NCI-H748 treated with DMSO at 0.1 percent for 48 hours (cell line): ENCODE results near the gene PORCN.

Experiments used
- DNase-seq: peaks from one replicate; lab custom pipeline; 2025; lab: John Stamatoyannopoulos, UW

The PORCN gene

DNA sequence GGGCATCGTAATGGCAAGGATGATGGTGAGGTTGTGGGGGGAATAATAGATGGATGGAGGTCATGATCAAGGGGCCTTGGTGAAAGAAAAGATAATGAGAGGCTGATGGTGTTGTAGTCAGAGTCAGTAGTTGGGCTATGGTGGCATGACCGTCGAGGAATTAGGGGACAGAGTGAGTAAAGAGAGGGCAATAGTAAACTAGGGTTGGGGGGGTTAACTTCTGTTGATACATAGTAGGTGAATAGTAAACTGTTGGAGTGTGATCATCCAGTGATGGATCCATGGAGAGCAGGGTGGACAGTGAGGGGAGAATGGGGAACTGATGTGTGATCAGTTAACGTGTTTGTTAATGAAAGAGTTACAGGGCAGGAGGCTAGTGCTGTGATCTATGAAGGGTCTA is 31.9 kb upstream of the PORCN start:
- no peak for DNase-seq

DNA sequence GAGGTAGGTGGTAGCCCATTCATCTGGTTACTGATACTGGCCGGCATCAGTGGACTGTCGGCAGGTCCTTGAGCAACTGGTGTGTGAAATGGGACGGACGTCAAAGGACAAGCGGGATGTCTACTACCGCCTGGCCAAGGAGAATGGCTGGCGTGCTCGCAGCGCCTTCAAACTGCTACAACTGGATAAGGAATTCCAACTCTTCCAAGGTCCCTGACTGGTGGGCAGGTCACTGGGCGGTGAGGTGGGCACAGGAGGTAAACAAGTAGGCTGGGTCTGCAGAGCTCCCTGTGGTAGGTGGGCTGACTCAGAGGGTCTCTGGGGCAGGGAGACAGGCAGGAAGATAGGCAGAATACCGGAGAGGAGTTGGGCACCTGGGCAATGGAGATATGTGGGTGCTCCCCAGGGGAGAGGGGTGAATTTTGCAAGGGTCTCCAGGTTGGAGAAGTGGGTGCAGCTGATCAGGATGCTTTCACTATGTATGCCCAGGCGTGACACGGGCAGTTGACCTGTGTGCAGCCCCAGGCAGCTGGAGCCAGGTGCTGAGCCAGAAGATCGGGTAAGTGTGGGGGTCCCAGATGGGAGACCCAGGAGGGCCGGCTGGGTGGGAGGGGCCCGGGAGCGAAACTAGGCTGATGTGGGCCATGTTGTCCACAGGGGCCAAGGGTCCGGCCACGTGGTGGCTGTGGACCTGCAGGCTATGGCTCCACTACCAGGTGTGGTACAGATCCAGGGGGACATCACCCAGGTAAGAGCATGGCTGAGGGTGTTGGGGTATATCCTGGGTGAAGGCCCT is 30.6 kb upstream of the PORCN start:
- no peak for DNase-seq

GRCh38 chrX:48478806-48479205 is 30.0 kb upstream of the PORCN start:
- no peak for DNase-seq

DNA sequence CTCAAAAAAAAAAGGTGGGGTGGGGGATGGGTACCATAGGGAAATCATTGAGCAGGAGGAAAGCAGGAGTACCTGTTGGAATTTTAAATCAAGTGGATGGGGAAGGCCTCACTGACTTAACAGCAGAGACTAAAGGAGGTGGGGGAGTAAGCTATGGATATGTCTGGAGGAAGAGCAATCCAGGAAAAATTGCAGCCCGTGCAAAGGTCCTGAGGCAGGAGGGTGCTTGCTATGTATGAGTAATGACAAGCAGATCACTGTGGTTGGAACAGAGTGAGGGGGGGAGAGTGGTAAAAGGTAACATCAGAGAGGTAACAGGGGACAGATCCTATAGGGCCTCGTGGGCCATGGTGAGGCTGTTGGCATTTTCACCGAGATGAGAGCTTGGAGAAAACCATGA is 28.6 kb upstream of the PORCN start:
- DNase-seq, result no peak

DNA sequence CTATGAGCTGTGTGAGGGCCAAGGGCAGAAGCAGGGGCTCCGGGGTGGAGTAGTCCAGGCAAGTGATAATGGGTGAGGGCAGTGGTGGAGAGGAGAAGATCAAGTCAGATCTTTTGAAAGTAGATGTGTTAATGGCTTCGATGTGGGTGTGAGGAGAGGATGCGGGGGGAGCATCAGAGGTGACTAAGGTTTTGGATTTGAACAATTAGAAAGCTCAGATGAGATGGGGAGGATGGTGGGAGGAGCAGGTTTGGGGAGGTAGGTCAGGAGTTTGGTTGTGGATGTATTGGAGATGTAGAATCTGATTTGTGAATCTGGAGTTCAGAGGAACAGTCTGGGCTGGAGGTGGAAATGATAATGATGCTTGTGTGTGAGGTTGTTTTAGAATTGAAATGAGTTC is 28.2 kb upstream of the PORCN start:
- no peak for DNase-seq

DNA sequence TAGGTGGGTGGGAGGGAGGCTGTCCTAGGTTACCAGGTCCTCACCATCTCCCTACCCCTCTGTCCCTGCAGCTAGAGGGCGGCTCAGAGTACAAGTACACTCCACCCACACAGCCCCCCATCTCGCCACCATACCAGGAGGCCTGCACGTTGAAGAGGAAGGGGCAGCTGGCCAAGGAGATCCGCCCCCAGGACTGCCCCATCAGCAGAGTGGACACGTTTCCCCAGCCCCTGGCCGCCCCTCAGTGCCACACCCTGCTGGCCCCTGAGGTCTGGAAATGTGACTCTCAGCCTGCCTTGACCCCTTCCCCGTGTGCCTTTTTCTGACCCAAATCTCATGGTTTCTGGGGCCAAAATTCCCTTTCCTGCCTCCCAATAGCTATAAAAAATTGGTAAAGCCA is 26.3 kb upstream of the PORCN start:
- no peak for DNase-seq

- DNase-seq, result no peak
Observed at GRCh38 chrX:48487362-48487798, 21.4 kb upstream of the PORCN start.

- DNase-seq, result no peak
Observed at GRCh38 chrX:48488034-48488433, 20.8 kb upstream of the PORCN start.

- DNase-seq, result no peak
Observed at GRCh38 chrX:48489296-48489695, 19.5 kb upstream of the PORCN start.

DNA sequence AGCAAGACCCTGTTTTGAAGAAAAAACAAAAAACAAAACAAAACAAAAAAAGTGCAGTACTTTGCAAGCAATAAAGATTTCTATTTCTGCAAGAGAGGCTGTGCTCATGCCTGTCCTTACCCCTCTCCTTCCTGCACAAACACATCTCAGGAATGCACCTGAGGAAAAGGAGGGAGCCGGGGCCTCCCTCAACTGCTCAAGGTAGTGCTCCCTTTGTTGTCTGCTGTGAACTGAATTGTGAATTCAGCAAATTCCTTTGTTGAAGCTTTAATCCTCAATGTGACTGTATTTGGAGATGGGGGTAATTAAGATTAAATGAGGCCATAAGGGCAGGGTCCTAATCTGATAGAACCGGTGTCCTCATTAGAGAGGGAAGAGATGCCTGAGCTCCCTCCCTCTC is 18.9 kb upstream of the PORCN start:
- no peak for DNase-seq

GRCh38 chrX:48490661-48491060 is 18.1 kb upstream of the PORCN start:
- DNase-seq, result no peak

GRCh38 chrX:48491809-48492208 is 17.0 kb upstream of the PORCN start:
- no peak for DNase-seq

DNA sequence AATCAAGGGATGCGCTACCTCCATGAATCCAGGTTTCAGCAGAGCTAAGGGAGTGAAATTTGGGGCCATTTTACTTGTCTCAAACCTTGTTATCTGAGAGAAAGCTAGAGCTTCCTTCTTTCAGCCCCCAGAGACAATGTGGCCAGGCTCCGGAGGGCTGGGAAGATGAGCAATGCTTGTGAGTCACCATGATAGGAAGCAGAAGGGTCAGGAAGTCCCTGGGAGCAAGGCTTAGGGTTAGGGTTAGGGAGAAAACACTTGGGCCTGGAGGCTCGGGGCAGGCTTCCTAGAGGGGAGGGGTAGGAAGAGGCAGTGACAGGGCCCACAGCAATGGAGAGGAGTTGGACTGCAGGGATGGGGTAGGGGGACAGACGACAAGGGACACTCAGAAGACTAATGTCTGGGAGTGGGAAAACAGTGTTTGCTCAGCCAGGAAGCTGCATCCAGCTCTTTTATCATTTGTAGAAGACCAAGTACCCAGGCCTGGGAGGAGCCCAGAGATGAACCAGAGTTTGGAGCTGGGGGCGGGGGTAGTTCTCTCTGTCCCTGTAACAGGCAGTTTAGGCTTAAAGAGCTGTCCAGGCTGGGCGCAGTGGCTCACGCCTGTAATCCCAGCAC is 16.4 kb upstream of the PORCN start:
- DNase-seq, result no peak

- DNase-seq, result no peak
Observed at GRCh38 chrX:48493890-48494364, 14.9 kb upstream of the PORCN start.

GRCh38 chrX:48496660-48497059 is 12.1 kb upstream of the PORCN start:
- DNase-seq, result no peak

DNA sequence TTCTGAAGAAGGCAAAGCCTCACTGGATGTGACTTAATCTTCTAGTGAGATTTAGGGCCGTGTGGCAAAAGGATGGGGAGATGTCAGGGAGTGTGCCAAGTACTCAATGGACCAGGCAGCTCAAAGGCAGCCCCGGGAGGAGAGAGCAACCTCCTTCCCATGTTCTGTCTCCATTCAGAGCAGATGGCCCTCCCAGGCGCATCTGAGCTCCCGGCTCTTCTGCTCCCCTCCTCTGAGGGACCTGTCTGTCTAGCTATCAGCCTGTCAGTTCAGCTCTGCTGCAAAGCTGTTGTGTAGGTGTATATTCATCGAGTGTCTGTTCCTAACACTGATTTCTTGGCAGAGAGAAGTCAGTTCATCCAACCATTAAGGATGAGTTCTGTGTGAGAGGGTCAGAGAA is 10.9 kb upstream of the PORCN start:
- no peak for DNase-seq

- no peak for DNase-seq
Observed at GRCh38 chrX:48498374-48498809, 10.4 kb upstream of the PORCN start.

GRCh38 chrX:48504261-48504660 is 4.5 kb upstream of the PORCN start:
- no peak for DNase-seq

DNA sequence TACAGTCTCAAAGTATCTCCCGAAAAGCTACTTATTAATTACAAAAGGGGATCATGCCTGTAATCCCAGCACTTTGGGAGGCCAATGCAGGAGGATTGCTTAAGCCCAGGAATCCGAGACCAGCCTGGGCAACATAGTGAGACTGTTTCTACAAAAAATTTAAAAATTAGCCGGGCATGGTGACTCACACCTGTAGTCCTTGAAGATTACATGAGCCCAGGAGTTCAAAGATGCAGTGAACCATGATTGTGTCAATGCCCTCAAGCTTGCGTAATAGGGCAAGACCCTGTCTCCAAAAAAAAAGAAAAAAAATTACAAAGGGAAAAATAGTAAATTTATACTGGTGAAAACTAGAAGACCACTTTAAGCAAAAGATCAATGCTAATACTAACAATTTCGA is 3.3 kb upstream of the PORCN start:
- DNase-seq, result no peak

GRCh38 chrX:48507246-48507645 is 1.5 kb upstream of the PORCN start:
- DNase-seq, result no peak

DNA sequence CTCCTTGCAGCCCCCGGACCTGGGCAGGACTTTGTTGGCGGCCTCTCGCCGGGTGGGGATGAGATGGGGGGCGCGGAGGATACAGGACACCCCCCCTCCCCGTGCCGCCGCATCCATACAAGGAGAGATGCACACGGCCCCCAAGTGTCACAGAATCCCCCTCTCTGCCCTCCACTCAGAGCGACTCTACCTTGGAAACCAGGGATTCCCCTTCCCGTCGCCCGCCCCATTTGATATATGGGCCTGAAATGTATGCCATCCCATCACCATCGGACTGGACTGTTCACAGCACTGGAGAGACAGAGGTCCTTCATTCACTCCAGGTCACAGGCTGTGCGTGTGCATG is 426 bp downstream of the PORCN start:
- no peak for DNase-seq

DNA sequence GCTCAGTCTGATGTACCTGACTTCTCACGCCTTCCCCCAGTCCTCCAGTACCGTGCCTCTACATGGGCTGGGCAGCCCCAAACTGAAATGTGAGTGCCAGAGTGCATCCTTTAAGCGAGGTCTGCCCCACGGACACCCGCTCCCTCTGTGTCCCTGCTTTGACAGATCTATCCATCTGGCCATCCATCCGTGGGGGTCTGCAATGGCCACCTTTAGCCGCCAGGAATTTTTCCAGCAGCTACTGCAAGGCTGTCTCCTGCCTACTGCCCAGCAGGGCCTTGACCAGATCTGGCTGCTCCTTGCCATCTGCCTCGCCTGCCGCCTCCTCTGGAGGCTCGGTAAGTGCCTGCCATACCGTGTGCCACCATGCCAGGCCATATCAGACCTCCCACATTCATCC is 827 bp downstream of the PORCN start:
- DNase-seq, result no peak

GRCh38 chrX:48511560-48511959 is 2.8 kb downstream of the PORCN start:
- no peak for DNase-seq
